ENCODE data around the gene DLL4.
"Not testable (repeated sequence)": the region's sequence is repeated elsewhere in the genome, so short reads cannot be mapped to it uniquely, and the experiment has no call there.

The DLL4 gene

GRCh38 chr15:40958723-40959122 is 29.6 kb downstream of the DLL4 start:
- no peak for DNase-seq (ENCODE audit: low spot score)

GRCh38 chr15:40959331-40960141 is 30.4 kb downstream of the DLL4 start:
- no peak for DNase-seq (ENCODE audit: low spot score)

- DNase-seq (ENCODE audit: low spot score) = no peak
These were observed 31.2 kb downstream of the DLL4 start for GRCh38 chr15:40960151-40960885.

GRCh38 chr15:40960925-40961324 is 31.8 kb downstream of the DLL4 start:
- no peak for DNase-seq (ENCODE audit: low spot score)

DNA sequence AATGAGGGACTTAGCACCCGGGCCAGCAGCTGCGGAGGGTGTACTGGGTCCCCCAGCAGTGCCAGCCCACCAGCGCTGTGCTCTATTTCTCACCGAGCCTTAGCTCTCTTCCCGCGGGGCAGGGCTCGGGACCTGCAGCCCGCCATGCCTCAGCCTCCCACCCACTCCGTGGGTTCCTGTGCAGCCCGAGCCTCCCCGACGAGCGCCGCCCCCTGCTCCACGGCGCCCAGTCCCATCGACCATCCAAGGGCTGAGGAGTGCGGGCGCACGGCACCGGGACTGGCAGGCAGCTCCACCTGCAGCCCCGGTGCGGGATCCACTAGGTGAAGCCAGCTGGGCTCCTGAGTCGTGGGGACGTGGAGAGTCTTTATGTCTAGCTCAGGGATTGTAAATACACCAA is 32.6 kb downstream of the DLL4 start:
- not testable (repeated sequence) for DNase-seq (ENCODE audit: low spot score)

DNA sequence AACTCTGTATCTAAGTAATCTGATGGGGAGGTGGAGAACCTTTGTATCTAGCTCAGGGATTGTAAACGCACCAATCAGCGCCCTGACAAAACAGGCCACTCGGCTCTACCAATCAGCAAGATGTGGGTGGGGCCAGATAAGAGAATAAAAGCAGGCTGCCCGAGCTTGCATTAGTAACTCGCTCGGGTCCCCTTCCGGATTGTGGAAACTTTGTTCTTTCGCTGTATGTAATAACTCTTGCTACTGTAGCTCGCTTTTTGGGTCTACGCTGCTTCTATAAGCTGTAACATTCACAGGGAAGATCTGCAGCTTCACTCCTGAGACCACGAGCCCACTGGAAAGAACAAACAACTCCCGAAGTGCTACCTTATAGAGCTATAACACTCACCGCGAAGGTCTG is 33.2 kb downstream of the DLL4 start:
- DNase-seq (ENCODE audit: low spot score) = not testable (repeated sequence)

DNA sequence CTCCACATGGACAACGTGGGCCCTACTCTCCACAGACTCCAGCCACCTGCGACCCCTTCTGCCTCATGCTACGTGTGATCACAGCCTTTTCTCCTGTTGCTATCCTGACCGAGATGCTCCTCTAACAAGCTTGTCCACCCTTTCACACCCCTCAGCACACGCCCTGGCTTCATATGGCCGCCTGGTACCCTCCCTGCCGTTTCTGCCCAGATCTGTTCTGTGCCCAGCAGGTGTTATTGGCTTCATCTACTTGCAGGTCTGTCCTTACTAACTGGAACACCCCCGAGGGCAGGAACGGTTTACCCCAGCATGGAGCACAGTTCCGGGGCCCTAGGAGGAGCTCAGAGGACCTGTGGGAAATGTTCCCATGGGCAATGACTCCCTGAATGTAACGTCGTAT is 34.1 kb downstream of the DLL4 start:
- DNase-seq (ENCODE audit: low spot score) = no peak

DNA sequence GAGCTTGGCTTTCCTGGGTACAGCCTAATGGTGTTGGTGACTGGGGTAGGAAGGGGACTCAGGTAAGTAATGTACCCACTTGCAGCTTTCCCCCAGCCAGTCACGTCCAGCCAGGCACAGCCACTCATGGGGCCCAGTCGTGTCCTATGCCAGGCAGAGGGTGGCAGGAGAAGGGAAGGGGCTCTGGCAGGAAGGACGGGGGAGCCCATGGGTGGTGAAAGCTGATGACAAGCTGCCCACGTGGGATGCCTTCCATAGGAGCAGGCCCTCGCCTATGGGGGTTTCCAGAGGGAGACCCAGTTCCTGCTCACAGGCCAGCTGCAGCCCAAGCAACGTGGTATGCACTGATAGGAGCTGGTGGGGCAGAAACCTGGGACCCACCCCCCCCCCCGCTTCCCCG is 34.9 kb downstream of the DLL4 start:
- DNase-seq (ENCODE audit: low spot score) = no peak

DNA sequence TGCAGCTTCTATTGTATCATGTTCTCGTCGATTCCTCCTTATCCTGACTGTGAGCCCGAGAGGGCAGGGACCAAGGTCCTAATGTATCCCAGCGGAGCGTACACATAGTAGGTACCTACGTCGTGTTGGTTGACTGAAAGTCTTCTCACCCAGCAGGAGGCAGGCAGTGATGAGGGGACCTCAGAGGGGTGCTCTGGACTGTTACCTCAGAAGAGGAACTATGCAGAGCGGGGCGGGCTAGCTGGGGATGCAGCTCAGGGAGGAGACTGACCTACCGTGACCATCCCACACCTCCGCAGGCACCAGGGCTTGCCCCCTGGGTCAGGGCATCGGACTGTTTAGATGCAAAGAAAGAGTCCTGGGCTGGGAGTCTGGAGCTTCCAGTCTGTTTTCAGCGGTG is 35.5 kb downstream of the DLL4 start:
- no peak for DNase-seq (ENCODE audit: low spot score)

DNA sequence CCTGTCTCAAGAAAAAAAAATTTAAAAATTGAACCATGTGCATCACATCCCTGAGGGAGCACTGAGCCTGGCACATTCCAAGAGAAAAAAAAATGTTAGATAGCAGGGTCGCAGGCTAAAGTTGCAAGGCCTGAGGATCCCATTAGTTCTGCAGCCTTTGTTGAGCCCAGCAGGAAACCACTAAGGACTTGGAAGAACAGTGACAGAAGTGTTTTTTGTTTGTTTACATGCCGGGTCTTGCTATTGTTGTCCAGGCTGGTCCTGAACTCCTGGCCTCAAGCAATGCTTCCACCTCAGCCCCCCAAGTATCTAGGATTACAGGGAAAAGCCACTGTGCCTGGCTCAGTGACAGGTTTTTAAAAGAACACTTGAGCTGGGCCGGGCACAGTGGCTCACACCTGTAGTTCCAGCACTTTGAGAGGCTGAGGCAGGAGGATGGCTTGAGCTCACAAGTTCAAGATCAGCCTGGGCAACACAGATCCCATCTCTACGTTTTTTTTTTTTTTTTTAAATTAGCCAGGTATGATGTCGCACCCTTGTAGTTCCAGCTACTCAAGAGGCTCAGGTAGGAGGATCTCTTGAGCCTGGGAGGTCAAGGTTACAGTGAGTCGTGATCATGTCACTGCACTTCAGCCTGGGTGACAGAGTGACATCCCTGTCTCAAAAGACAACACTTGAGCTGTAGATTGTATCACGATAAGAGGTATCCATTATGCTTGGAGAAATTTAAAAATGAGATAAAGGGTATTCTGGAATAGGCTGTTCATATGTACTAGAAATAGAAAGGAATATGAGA is 39.3 kb downstream of the DLL4 start:
- DNase-seq (ENCODE audit: low spot score) = no peak

DNA sequence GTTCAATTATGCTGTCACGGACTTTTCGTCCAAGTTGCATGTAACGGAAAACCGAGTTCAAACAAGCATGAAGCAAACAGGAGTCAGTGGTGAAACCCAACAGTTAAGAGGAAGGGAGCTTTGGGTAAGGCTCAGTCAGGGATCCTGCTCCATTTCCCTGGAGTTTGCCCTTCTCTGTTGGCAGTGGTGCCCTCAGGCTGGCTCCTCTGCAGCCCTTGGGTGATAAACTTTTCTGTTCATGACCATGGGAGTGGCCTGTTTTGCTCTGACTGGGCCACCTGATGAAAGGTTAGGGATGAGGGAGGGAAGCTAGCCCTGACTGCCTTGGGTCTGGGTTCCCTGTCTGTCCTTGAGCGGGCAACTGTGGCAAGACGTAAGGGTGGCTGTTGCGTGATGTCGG is 40.2 kb downstream of the DLL4 start:
- no peak for DNase-seq (ENCODE audit: low spot score)

DNA sequence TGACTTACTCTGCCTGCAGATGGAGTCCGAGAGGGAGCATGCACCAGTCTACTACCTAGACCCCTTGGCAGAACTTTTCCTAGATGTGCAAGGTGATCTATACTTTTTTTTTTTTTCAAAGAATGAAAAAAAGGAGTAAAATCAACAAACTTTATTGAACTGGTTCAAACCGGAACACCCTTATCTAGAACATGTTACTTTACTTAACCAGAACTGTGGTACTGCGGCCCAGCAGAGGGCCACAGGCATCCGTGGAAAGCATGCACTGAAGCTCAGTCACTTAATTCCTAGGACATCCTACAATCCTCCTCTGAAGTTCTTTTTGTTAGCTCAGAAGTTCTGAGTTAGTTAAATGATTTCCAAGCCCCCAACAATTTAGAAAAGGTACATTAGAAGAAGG is 45.7 kb downstream of the DLL4 start:
- no peak for DNase-seq (ENCODE audit: low spot score)

DNA sequence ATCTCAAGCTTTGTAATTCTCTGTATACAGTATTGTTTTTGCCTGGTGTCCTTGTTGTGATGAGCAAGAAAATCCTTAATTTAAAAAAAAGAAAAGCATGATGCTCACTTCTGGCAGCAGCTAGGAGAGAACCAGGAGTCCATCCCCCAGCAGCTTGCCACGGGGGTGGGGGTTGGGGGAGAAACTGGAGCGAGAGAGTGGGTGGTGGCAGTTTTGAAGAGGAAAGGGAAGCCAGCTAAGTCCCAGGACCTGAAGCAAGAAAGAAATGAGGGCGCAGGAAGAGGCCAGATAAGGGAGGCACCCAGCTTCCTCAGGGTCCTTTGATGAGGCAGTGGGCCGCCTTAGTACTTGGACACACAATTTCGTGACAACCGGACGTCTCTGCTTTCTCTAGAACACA is 47.7 kb downstream of the DLL4 start:
- no peak for DNase-seq (ENCODE audit: low spot score)

- no peak for DNase-seq (ENCODE audit: low spot score)
These were observed 49.0 kb downstream of the DLL4 start for GRCh38 chr15:40978141-40978540.

- DNase-seq (ENCODE audit: low spot score) = no peak
These were observed 49.4 kb downstream of the DLL4 start for GRCh38 chr15:40978562-40978961.

GRCh38 chr15:40981186-40981585 is 52.0 kb downstream of the DLL4 start:
- DNase-seq (ENCODE audit: low spot score) = no peak

GRCh38 chr15:40982855-40983254 is 53.7 kb downstream of the DLL4 start:
- no peak for DNase-seq (ENCODE audit: low spot score)

GRCh38 chr15:40984406-40984805 is 55.3 kb downstream of the DLL4 start:
- DNase-seq (ENCODE audit: low spot score) = no peak

GRCh38 chr15:40984964-40985363 is 55.8 kb downstream of the DLL4 start:
- no peak for DNase-seq (ENCODE audit: low spot score)

GRCh38 chr15:40985541-40986330 is 56.6 kb downstream of the DLL4 start:
- DNase-seq (ENCODE audit: low spot score) = no peak

DNA sequence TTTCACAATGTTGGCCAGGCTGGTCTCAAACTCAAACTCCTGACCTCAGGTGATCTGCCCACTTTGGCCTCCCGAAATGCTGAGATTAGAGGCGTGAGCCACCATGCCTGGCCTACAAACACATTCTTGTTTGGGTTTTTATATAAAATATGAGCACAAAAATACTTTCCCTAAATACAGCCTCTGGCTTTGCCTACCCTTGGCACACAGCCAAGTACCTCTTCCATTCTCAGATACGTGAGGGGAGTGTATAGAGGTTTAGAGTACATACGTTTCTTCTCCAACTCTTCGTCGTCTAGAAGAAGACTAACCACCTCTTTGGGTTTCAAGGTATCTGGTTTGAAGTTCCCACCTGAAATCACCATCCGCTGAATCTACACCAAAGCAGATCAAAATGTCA is 57.7 kb downstream of the DLL4 start:
- no peak for DNase-seq (ENCODE audit: low spot score)

DNA sequence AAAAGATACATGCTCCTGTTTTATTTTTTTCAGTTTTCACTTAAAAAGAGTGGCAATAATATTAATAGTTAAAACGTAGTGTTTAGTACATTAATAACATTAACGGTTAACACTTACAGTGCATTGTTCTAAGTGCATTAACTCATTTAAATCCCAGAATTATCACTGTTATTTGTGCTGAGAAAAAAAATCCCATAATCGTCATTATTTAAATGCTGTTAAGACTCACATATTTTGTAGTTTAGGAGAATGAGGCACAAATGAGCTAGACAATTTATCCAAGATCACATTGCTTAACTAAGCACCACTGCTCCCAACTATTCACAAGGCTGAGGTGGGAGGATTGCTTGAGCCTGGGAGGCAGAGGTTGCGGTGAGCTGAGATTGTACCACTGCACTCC is 59.0 kb downstream of the DLL4 start:
- no peak for DNase-seq (ENCODE audit: low spot score)
